Gastroesophageal sphincter (tissue), 3 donors: ENCODE data around the gene FANK1.

ENCODE experiments used
- CTCF ChIP-seq, 4 experiments: fragments of 200-600 bp in 2 of 4; fragments of 450-650 bp in 2 of 4; sonication (generic) in 1 of 4; IDR thresholded peaks; one replicate each; pipeline ENCODE4 v1.5.1; 2017 to 2019; ENCODE audit warnings: antibody characterized with exemption in 4 of 4, mild to moderate bottlenecking in 2 of 4, moderate library complexity in 2 of 4
- POLR2A ChIP-seq, 2 donors: fragments of 450-650 bp; IDR thresholded peaks; one replicate each; pipeline ENCODE4 v1.6.1; 2017; ENCODE audit warnings: antibody characterized with exemption in 2 of 2, mild to moderate bottlenecking in 2 of 2, moderate library complexity in 1 of 2
- POLR2AphosphoS5 ChIP-seq: sonication (generic); formaldehyde crosslinking; IDR thresholded peaks from one replicate; pipeline ENCODE4 v1.6.1; 2017; ENCODE audit warnings: antibody characterized with exemption

GRCh38 chr10:125866421-125867029 lies 29.8 kb upstream of the FANK1 start:
- no peak for TF ChIP-seq CTCF (IDR thresholded peaks at IDR 0.05)
- TF ChIP-seq POLR2A (IDR thresholded peaks at IDR 0.05) = no peak
- TF ChIP-seq POLR2AphosphoS5 = no peak
